Measurements from ENCODE around the gene ALDH3B2.

DNA sequence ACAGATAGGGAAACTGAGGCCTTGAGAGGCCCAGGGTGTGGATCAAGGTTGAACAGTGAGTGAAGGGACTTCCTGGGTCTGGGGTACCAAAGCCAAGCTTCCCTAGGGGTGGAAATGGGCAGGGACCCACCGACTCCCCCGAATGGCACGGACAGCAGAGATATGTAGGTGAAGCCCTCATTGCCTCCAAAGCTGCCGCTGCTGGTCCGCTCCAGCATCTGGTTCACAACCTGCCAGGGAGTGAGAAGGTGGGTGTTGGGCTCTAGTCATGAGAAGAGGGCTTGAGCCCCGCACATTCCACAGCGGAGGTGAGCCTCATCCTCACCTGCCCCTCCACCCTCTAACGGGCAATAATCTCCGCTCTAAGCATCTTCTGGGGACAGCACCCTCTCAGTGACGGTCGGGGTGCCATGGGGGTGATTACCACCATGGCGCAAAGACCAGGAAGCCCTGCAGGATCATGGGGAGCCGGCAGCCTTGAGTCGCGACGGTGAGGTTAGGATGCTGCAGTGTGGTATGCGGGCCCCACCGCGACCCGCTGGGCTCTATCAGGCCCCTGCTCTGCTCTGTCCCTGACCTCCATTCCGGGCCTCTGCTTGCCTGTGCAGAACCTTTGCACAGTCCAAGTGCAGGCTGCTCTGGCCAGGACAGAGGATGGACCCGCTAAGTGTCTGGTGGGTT is 10.8 kb downstream of the ALDH3B2 start:
- TF ChIP-seq CTCF (IDR thresholded peaks at IDR 0.05) (no peak), POLR2AphosphoS5 (IDR thresholded peaks at IDR 0.05) (no peak), EP300 (IDR thresholded peaks at IDR 0.05) (no peak)

Measured in gastroesophageal sphincter (tissue), 3 donors.